HG03558 (cell line): Measurements from ENCODE around the gene PCDHA4.

Source experiments
- ATAC-seq: cut with Tn5 transposase; IDR thresholded peaks from one replicate; pipeline ENCODE4 v1.9.1; 2021; ENCODE audit warnings: moderate number of reproducible peaks; ENCODE audit not compliant: unreplicated experiment; ENCODE audit errors: extremely low read depth

Gene PCDHA4

GRCh38 chr5:140855772-140856674 is 49.2 kb downstream of the PCDHA4 start, which contains the start of gene PCDHA10:
Gene PCDHA10, plus strand, starts transcription at chr5:140855897. Its CDS starts 152 bp downstream, at chr5:140856049.
- ATAC-seq: no peak

- ATAC-seq: no peak
Observed at GRCh38 chr5:140857177-140857986, 50.5 kb downstream of the PCDHA4 start.

GRCh38 chr5:140857987-140858240 is 51.0 kb downstream of the PCDHA4 start:
- ATAC-seq: no peak

DNA sequence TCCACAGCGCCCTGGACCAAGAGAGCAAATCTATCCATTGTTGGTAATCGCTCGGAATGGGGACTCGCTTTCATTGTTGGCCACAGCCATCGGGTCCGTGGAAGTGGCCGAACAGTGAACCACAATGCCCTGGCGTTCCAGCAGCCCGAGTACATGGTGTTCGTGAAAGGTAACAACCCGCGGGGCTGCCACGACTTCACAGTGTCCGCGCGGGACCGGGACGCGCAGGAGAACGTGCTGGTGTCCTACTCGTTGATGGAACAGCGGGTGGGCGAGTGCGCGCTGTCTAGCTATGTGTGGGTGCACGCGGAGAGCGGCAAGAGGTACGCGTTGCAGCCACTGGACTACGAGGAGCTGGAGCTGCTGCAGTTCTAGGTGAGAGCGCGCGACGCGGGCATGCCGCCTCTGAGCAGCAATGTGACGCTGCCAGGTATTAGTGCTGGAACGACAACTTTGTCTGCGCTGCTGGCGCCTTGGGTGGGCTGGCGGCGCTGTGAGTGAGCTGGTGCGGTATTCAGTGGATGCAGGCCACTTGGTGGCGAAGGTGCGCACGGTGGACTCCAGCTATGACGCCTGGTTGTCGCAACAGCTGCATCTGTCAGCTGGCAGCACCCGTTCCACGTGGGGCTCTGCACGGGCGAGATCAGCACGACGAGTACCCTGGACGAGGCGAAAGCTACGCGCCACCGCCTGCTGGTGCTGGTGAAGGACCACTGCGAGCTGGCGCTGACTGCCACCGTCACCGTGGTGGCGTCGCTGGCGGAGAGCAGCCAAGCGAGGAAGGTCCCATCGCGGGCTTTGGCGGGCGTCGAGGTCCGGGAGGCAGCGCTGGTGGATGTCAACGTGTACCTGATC is 55.8 kb downstream of the PCDHA4 start:
- ATAC-seq: no peak
